Activated CD4-positive, alpha-beta memory T cell treated with anti-CD3 and anti-CD28 coated beads for 36 hours (primary cell): ENCODE measurements around the gene GARS1. TPM values are rescaled to one million over a fixed set of nuclear protein-coding genes. Genes with fewer than 3 reads are reported as not detected.
A peak's percentile ranks its signal among the peaks of the same experiment; 100 is the strongest.
"Not testable (repeated sequence)": the region's sequence is repeated elsewhere in the genome, so short reads cannot be mapped to it uniquely, and the experiment has no call there.

Source experiments
- CTCF ChIA-PET: fragments of 350-600 bp; sonication (Branson Sonifier 250); formaldehyde crosslinking; loops from one replicate; lab custom pipeline; 2021; ENCODE audit warnings: antibody characterized with exemption, inconsistent platforms; lab: Charles Lee
- POLR2A ChIA-PET: fragments of 350-600 bp; sonication (Branson Sonifier 250); formaldehyde crosslinking; loops from one replicate; lab custom pipeline; 2021; ENCODE audit warnings: antibody characterized with exemption; lab: Charles Lee
- DNase-seq: peaks from one replicate; pipeline ENCODE4 v3.0.0-alpha.2; 2020
- H3K27ac Mint-ChIP-seq: one replicate; pipeline ENCODE4 v1.8.0; 2021; ENCODE audit warnings: mixed read lengths
- H3K27me3 Mint-ChIP-seq: one replicate; pipeline ENCODE4 v1.8.0; 2021; ENCODE audit warnings: mixed read lengths
- H3K36me3 Mint-ChIP-seq: one replicate; pipeline ENCODE4 v1.8.0; 2021; ENCODE audit warnings: mixed read lengths
- H3K4me1 Mint-ChIP-seq: one replicate; pipeline ENCODE4 v1.8.0; 2021; ENCODE audit warnings: low read depth, mixed read lengths
- H3K4me3 Mint-ChIP-seq: one replicate; pipeline ENCODE4 v1.8.0; 2021; ENCODE audit warnings: mild to moderate bottlenecking, mixed read lengths
- H3K9me3 Mint-ChIP-seq: one replicate; pipeline ENCODE4 v1.8.0; 2021; ENCODE audit warnings: mixed read lengths
- intact Hi-C: fragments of 100-400 bp; cut with micrococcal nuclease; formaldehyde crosslinking; loops from one replicate; pipeline ENCODE4 v1.15.1; 2023
- total RNA-seq, 2 experiments: library from RNA; stranded (reverse); gene quantifications; one replicate each; pipeline ENCODE4 v1.2.3, GENCODE V29; 2021

Gene GARS1
- total RNA-seq, 2 experiments from 2014 or later, result 345 to 368 TPM

DNA sequence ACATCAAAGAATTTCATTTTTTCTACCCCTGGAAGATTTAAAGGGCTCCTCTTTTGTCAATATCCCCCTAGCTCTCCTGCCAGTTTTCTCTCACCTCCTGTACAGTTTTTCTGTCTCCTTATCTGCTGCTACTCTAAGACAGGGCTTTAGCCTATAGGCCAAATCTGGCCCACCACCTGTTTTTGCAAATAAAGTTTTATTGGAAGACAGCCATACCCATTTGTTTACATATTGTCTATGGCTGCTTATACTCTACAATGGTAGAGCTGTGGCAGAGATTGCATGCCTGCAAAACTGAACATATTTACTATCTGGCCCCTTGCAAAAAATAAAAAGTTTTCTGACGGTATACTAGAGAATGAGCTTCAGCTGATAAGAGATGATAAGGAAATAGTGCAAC lies 37.4 kb upstream of the GARS1 start:
- Mint-ChIP-seq H3K4me1 (no peaks in the 10 kb centered on the region), H3K9me3 (no peaks in the 10 kb centered on the region), H3K27ac (no peak overlapping the region), H3K4me3 (no peak overlapping the region), H3K36me3 (peaks cover 6% of the 10 kb centered on the region), H3K27me3 (no peaks in the 10 kb centered on the region)
- DNase-seq, result no peak
- CTCF ChIA-PET, result interaction anchor here (0.7 kb wide), 1 partner anchor 281 kb away, joined by 3 read pairs; no protein-coding TSS in a partner anchor
- POLR2A ChIA-PET, result no interaction called here
- intact Hi-C loops, result no loop called here

DNA sequence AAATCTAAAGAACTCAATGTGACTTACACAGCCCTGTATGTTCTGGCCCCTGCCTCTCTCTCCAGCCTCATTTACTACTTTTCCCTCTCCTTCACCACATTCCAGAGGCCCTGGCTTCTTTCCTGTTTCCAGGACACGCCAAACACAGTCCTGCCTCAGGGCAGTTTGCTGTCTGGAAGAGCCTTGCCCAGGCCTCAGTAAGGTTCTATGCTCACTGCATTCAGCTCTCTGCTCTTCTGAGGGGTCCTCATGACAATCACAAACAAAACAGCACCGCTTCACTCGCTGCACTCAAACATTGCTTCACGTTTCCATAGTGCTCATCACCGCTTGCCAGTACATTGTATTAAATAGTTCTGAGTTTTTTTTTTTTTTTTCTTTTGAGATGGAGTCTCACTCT lies 35.1 kb upstream of the GARS1 start:
- ChIA-PET CTCF (interaction anchor here (7.4 kb wide), 1 partner anchor 11 kb away, joined by 114 read pairs; no protein-coding TSS in a partner anchor), POLR2A (no interaction called here)
- no peak for DNase-seq
- H3K4me1 Mint-ChIP-seq, result peaks cover 2% of the 10 kb centered on the region
- no peaks in the 10 kb centered on the region for H3K9me3 Mint-ChIP-seq
- no peaks in the 10 kb centered on the region for H3K27me3 Mint-ChIP-seq
- no peak overlapping the region for H3K4me3 Mint-ChIP-seq
- intact Hi-C loops, result loop anchor here (5.0 kb wide), 1 partner anchor 212 kb away; no protein-coding TSS in a partner anchor
- no peak overlapping the region for H3K27ac Mint-ChIP-seq
- H3K36me3 Mint-ChIP-seq, result peaks cover 16% of the 10 kb centered on the region

DNA sequence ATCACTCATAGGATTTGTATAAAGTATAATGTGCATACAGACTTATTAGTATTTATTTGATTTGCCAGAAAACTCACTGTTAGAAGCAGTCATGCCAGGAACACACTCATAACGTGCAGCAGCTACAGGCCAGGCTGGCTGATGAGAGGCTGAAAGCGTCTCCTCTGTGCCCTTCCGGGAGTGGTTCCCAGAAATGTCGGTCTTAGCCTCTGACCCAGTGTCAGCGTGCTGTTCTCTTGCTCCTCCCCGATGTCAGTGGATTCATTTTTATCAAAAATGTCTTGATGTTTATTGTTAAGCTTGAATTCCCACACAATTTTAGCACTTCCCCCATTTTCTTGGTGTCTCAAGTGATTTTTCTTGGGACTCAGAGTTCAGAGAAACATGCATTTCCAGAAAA lies 33.3 kb upstream of the GARS1 start:
- intact Hi-C loops, result loop anchor here (5.0 kb wide), 1 partner anchor 214 kb away; no protein-coding TSS in a partner anchor
- Mint-ChIP-seq H3K4me3 (no peak overlapping the region), H3K4me1 (peaks cover 2% of the 10 kb centered on the region), H3K9me3 (no peaks in the 10 kb centered on the region), H3K27ac (no peak overlapping the region), H3K36me3 (peaks cover 16% of the 10 kb centered on the region), H3K27me3 (no peaks in the 10 kb centered on the region)
- ChIA-PET CTCF (interaction anchor here (0.9 to 7.4 kb wide), 3 partner anchors 13 to 53 kb away, joined by 3 to 114 read pairs (median 3); no protein-coding TSS in a partner anchor), POLR2A (no interaction called here)
- DNase-seq, result no peak

DNA sequence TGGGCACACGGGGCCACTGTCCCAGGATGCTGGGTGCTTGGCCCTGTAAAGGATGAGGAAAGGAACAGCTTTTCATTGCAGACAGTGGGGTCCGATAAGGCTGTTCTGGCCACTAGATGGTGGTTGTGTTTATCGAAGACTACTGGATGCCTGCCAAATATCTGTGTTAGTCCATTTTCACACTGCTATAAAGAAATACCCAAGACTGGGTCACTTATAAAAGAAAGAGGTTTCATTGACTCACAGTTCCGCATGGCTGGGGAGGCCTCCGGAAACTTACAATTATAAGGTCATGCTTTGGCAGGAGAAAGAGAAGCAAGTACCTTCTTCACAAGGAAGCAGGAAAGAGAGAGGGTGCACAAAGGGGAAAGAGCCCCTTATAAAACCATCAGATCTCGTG lies 32.2 kb upstream of the GARS1 start:
- Mint-ChIP-seq H3K27me3 (no peaks in the 10 kb centered on the region), H3K36me3 (peaks cover 16% of the 10 kb centered on the region), H3K9me3 (no peaks in the 10 kb centered on the region), H3K4me3 (no peak overlapping the region), H3K27ac (no peak overlapping the region), H3K4me1 (peaks cover 2% of the 10 kb centered on the region)
- POLR2A ChIA-PET, result no interaction called here
- intact Hi-C loops, result loop anchor here (5.0 kb wide), 1 partner anchor 215 kb away; no protein-coding TSS in a partner anchor
- CTCF ChIA-PET, result interaction anchor here (1.2 to 7.4 kb wide), 3 partner anchors 14 to 94 kb away, joined by 3 to 114 read pairs (median 74); no protein-coding TSS in a partner anchor
- DNase-seq, result no peak

DNA sequence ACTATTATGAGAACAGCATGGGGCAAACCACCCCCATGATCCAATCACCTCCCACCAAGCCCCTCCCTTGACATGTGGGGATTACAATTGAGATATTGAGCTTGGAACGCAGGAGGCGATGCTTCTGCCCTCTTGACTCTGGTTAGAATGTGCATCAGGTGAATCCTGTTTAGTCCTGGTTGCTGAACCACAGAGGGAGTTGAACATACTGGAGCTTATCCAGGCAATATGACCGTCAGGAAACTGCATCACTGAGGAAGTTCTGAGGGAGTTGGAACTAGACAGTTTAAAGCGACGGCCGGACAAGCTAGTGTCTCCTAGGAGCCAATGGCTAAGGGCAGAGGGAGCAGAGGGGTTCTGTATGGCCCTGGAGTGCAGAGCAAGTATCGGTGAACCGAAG lies 31.8 kb upstream of the GARS1 start:
- DNase-seq, result no peak
- H3K27me3 Mint-ChIP-seq, result no peaks in the 10 kb centered on the region
- CTCF ChIA-PET, result interaction anchor here (0.6 to 7.4 kb wide), 7 partner anchors 14 to 286 kb away, joined by 3 to 114 read pairs (median 13); no protein-coding TSS in a partner anchor
- no peak overlapping the region for H3K27ac Mint-ChIP-seq
- H3K36me3 Mint-ChIP-seq, result peaks cover 16% of the 10 kb centered on the region
- H3K4me3 Mint-ChIP-seq, result no peak overlapping the region
- no peaks in the 10 kb centered on the region for H3K9me3 Mint-ChIP-seq
- H3K4me1 Mint-ChIP-seq, result peaks cover 2% of the 10 kb centered on the region
- intact Hi-C loops, result loop anchor here (5.0 kb wide), 1 partner anchor 216 kb away; no protein-coding TSS in a partner anchor
- POLR2A ChIA-PET, result no interaction called here

DNA sequence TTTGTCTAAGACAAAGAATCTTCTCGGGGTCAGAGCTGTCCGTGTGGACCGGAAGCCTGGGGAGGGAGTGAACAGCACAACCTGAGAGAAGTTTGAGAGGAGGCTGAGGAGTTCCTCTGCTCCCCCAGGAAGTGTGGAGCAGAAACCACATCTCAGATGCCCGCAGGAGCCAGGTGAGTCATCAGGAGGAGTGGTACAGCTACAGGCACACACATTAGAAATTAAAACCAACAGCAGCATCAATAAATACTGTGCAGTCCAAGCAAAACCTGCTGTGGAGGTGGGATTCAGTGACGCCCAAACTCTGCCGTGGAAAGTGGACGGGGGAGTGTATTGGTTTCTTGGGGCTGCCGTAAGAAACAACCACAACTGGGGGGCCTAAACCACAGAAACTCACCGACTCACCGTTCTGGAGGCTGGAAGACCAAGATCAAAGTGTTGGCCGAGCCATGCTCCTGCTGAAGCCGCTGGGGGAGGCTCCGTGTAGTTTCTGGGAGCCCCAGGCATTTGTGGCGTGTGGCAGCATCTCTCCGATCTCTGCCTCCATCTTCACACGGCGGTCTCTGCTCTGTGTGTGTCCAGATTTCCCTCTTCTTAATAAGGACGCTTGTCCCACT lies 31.2 kb upstream of the GARS1 start:
- Mint-ChIP-seq H3K4me3 (no peak overlapping the region), H3K27ac (no peak overlapping the region), H3K9me3 (no peaks in the 10 kb centered on the region), H3K4me1 (peaks cover 2% of the 10 kb centered on the region), H3K27me3 (no peaks in the 10 kb centered on the region), H3K36me3 (peaks cover 16% of the 10 kb centered on the region)
- no peak for DNase-seq
- intact Hi-C loops, result loop anchor here (5.0 kb wide), 1 partner anchor 216 kb away; no protein-coding TSS in a partner anchor
- CTCF ChIA-PET, result interaction anchor here (0.6 to 7.4 kb wide), 26 partner anchors 8 to 428 kb away, joined by 3 to 114 read pairs (median 5); partner anchors contain the start of genes GGCT and NOD1
- POLR2A ChIA-PET, result interaction anchor here (1.2 kb wide), 1 partner anchor 85 kb away, joined by 3 read pairs; the partner anchor contains the start of gene NOD1

DNA sequence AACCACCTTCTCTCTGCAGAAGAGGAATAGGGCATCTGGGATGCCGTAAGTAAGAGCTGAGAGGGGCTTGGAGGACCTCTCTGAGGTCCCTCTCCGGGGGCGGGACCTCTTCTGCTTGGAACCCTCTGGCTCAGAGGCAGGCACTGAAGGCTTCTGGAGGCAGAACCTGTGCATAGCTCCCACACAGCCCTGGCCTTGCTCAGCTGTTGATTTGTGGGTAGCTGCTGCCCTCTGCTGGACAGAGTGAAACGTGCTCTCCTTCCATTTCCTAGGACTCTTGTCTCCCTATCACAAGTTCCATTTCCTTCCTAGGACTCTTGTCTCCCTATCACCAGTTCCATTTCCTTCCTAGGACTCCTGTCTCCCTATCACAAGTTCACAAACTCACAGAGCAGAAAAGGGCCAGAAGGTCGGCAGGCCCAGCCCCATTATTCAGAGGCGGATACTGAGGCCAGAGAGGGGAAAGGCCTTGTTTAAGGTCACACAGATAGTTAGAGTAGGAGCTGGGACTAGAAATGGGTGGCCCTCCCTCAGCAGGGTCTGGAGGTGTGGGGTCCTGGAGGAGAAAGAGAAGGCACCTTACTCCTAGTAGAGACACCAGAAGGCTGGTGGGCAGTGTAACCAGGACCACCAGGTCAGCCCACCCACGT lies 30.3 kb upstream of the GARS1 start:
- H3K4me1 Mint-ChIP-seq, result peaks cover 2% of the 10 kb centered on the region
- CTCF ChIA-PET, result interaction anchor here (0.6 to 7.4 kb wide), 35 partner anchors 8 to 672 kb away, joined by 3 to 114 read pairs (median 5); partner anchors contain the start of genes GGCT and NOD1
- peak; percentile 85 for DNase-seq
- no peak overlapping the region for H3K4me3 Mint-ChIP-seq
- peaks cover 16% of the 10 kb centered on the region for H3K36me3 Mint-ChIP-seq
- H3K27ac Mint-ChIP-seq, result no peak overlapping the region
- H3K27me3 Mint-ChIP-seq, result no peaks in the 10 kb centered on the region
- POLR2A ChIA-PET, result interaction anchor here (1.2 kb wide), 1 partner anchor 86 kb away, joined by 3 read pairs; the partner anchor contains the start of gene NOD1
- no peaks in the 10 kb centered on the region for H3K9me3 Mint-ChIP-seq
- intact Hi-C loops, result loop anchor here (1.0 to 5.0 kb wide), 4 partner anchors 16 to 288 kb away; no protein-coding TSS in a partner anchor

DNA sequence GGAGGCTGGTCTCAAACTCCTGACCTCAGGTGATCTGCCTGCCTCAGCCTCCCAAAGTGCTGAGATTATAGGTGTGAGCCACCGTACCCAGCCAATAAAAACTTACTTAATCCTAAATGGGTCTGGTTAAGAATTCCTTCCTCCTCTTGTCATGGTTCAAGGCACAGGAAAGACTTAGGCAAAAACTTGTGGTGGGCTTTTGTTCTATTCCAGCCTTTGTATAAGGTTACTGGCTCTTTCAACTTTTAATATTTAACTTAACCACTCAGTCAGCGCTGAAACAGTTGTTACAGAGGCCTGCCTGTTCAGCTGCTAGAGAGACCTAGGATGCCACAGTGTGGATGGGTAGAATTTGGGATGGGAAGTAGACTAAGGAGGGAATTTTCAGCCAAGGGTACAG lies 28.1 kb upstream of the GARS1 start:
- CTCF ChIA-PET, result interaction anchor here (4.2 to 7.4 kb wide), 2 partner anchors 18 to 56 kb away, joined by 74 to 114 read pairs; no protein-coding TSS in a partner anchor

DNA sequence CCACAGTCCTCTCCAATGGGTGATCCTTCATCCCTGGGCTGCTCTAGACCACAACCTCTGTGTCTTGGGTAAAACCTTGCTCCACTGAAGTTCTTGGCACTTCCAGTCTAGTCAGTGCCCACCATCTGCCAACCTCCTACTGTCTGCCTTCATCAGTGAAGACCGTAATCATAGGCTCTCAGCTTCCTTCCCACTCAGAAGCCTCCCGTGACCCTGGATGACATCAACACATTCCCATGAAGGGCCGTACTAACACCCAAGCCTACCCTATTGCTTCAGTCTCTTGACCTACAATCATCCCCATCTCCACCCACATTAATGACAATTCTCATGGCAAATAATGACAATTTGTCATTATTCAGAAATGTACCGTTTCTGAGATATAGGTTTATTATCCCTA lies 27.6 kb upstream of the GARS1 start:
- POLR2A ChIA-PET, result no interaction called here
- Mint-ChIP-seq H3K27ac (no peak overlapping the region), H3K4me3 (no peak overlapping the region), H3K36me3 (peaks cover 19% of the 10 kb centered on the region), H3K9me3 (peaks cover 7% of the 10 kb centered on the region), H3K27me3 (no peaks in the 10 kb centered on the region), H3K4me1 (peaks cover 2% of the 10 kb centered on the region)
- DNase-seq, result no peak
- intact Hi-C loops, result no loop called here
- CTCF ChIA-PET, result no interaction called here

More for the DNA sequence above, 28.1 kb upstream of the GARS1 start:
- Mint-ChIP-seq H3K27me3 (no peaks in the 10 kb centered on the region), H3K9me3 (peaks cover 7% of the 10 kb centered on the region), H3K27ac (no peak overlapping the region), H3K4me3 (no peak overlapping the region), H3K36me3 (peaks cover 20% of the 10 kb centered on the region), H3K4me1 (peaks cover 2% of the 10 kb centered on the region)
- POLR2A ChIA-PET, result no interaction called here
- intact Hi-C loops, result no loop called here
- no peak for DNase-seq

DNA sequence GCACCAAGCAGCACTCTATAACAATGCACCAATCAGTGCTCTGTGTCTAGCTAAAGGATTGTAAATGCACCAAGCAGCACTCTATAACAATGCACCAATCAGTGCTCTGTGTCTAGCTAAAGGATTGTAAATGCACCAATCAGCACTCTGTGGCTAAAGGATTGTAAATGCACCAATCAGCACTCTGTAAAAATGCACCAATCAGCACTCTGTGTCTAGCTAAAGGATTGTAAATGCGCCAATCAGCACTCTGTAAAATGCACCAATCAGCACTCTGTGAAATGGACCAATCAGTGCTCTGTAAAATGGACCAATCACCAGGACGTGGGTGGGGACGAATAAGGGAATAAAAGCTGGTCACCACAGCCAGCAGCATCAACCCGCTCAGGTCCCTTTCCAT lies 24.4 kb upstream of the GARS1 start:
- H3K27ac Mint-ChIP-seq, H3K27me3 Mint-ChIP-seq, DNase-seq, H3K4me1 Mint-ChIP-seq, H3K9me3 Mint-ChIP-seq, intact Hi-C loops, H3K4me3 Mint-ChIP-seq: not testable (repeated sequence)
- ChIA-PET POLR2A (interaction anchor here (0.6 kb wide), 1 partner anchor 1265 kb away, joined by 3 read pairs; no protein-coding TSS in a partner anchor), CTCF (interaction anchor here (1.3 to 2.2 kb wide), 2 partner anchors 21 to 294 kb away, joined by 3 to 6 read pairs; no protein-coding TSS in a partner anchor)
- peaks cover 17% of the 10 kb centered on the region for H3K36me3 Mint-ChIP-seq

DNA sequence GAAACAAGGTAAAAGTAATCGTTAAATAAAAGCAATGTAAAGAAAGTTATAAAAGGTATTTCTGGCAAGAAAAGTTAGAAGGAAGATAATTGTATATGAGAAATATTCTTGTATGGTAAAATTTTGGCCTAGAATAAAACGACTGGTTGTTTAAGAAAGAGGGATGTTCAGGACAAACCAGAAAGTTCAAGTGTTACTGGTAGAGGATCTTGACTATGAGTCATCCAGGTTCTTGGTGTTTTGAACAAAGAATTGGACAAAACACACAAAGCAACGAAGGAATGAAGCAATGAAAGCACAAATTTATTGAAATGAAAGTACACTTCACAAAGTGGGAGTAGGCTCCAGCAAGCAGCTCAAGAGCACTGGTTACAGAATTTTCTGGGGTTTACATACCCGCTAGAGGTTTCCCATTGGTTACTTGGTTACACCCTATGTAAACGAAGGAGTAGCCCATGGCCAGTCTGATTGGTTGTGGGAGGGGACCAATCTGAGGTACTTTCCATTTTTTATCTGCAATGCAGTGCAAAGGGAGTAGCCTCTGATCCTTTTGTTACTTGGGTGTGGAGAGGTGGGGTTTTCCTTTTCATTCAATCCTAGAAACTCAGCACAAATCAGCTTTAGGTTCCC lies 22.4 kb upstream of the GARS1 start:
- peaks cover 15% of the 10 kb centered on the region for H3K9me3 Mint-ChIP-seq
- no peak overlapping the region for H3K4me3 Mint-ChIP-seq
- no peaks in the 10 kb centered on the region for H3K4me1 Mint-ChIP-seq
- intact Hi-C loops, result no loop called here
- no peak for DNase-seq
- peaks cover 27% of the 10 kb centered on the region for H3K36me3 Mint-ChIP-seq
- POLR2A ChIA-PET, result no interaction called here
- H3K27ac Mint-ChIP-seq, result no peak overlapping the region
- no peaks in the 10 kb centered on the region for H3K27me3 Mint-ChIP-seq
- CTCF ChIA-PET, result interaction anchor here (2.8 kb wide), 1 partner anchor 8 kb away, joined by 12 read pairs; no protein-coding TSS in a partner anchor
